Keratinocyte (primary cell): Measurements from ENCODE around the gene ELMOD1. TPM values are rescaled to one million over a fixed set of nuclear protein-coding genes. Genes with fewer than 3 reads are reported as not detected.

Source experiments
- DNase-seq: peaks from one replicate; pipeline ENCODE4 v3.0.0-alpha.2; 2011; ENCODE audit warnings: low read depth, missing footprints, low spot score
- FAIRE-seq: peaks from 2 replicates; lab custom pipeline; 2011; peaks lifted over from hg19 to GRCh38; lab: Jason Lieb, UNC
- H2AFZ ChIP-seq: 2 replicates; pipeline ENCODE4 v1.6.0; 2012; ENCODE audit warnings: low read length, control low read depth, inconsistent platforms; ENCODE audit not compliant: control insufficient read depth
- H3K27ac ChIP-seq: 2 replicates; pipeline ENCODE4 v1.5.1; 2011; ENCODE audit warnings: low read length; ENCODE audit not compliant: control insufficient read depth, insufficient read depth
- H3K27me3 ChIP-seq: 3 replicates; pipeline ENCODE4 v1.6.0; 2011; ENCODE audit warnings: low read length; ENCODE audit not compliant: control insufficient read depth, insufficient read depth; ENCODE audit errors: extremely low read depth
- H3K36me3 ChIP-seq, 2 experiments: 2 replicates in 1 of 2; 3 replicates in 1 of 2; pipeline ENCODE4 v1.5.1; 2011; ENCODE audit warnings: low read length in 2 of 2, mild to moderate bottlenecking in 1 of 2; ENCODE audit not compliant: control insufficient read depth in 2 of 2, insufficient read depth in 2 of 2; ENCODE audit errors: extremely low read depth in 1 of 2
- H3K4me1 ChIP-seq: 3 replicates; pipeline ENCODE4 v1.5.1; 2011; ENCODE audit warnings: low read length; ENCODE audit not compliant: control insufficient read depth, insufficient read depth; ENCODE audit errors: extremely low read depth
- H3K4me2 ChIP-seq: 3 replicates; pipeline ENCODE4 v1.6.0; 2011; ENCODE audit warnings: low read depth, low read length; ENCODE audit not compliant: control insufficient read depth, insufficient read depth; ENCODE audit errors: extremely low read depth
- H3K4me3 ChIP-seq, 3 experiments: fragments of 200-600 bp in 1 of 3; sonication (generic) in 1 of 3; 2 replicates in 2 of 3; 3 replicates in 1 of 3; pipeline ENCODE4 v1.5.1; 2011 to 2016; ENCODE audit warnings: low read length in 3 of 3, mild to moderate bottlenecking in 3 of 3, control low read depth in 2 of 3, inconsistent platforms in 1 of 3, low read depth in 1 of 3, mixed read lengths in 1 of 3, mixed run types in 1 of 3, moderate library complexity in 1 of 3; ENCODE audit not compliant: control insufficient read depth in 2 of 3, insufficient read depth in 2 of 3; ENCODE audit errors: extremely low read depth in 1 of 3
- H3K79me2 ChIP-seq: 2 replicates; pipeline ENCODE4 v1.6.0; 2012; ENCODE audit warnings: low read length; ENCODE audit not compliant: control insufficient read depth, insufficient read depth
- H3K9ac ChIP-seq: 3 replicates; pipeline ENCODE4 v1.6.0; 2011; ENCODE audit warnings: low read length; ENCODE audit not compliant: control insufficient read depth, insufficient read depth; ENCODE audit errors: extremely low read depth
- H3K9me1 ChIP-seq: 3 replicates; pipeline ENCODE4 v1.6.0; 2011; ENCODE audit warnings: low read length; ENCODE audit not compliant: control insufficient read depth, insufficient read depth; ENCODE audit errors: extremely low read depth
- H3K9me3 ChIP-seq: 2 replicates; pipeline ENCODE4 v1.5.1; 2012; ENCODE audit warnings: low read depth, low read length; ENCODE audit not compliant: control insufficient read depth
- H4K20me1 ChIP-seq: 3 replicates; pipeline ENCODE4 v1.6.0; 2011; ENCODE audit warnings: low read length; ENCODE audit not compliant: control insufficient read depth, insufficient read depth; ENCODE audit errors: extremely low read depth
- CTCF ChIP-seq, 3 experiments: IDR thresholded peaks in 1 of 3; conservative IDR thresholded peaks in 1 of 3; optimal IDR thresholded peaks in 1 of 3; 2 replicates in 2 of 3; 3 replicates in 1 of 3; pipeline versions ENCODE3 to v1.5.1; 2011; ENCODE audit warnings: low read length in 3 of 3, mild to moderate bottlenecking in 3 of 3, moderate library complexity in 2 of 3, control low read depth in 1 of 3, inconsistent platforms in 1 of 3; ENCODE audit not compliant: insufficient read depth in 2 of 3; ENCODE audit errors: extremely low read depth in 1 of 3
- EZH2 ChIP-seq: IDR thresholded peaks from one replicate; pipeline ENCODE4 v1.6.1; 2012; ENCODE audit warnings: inconsistent platforms, mild to moderate bottlenecking, low read length, moderate library complexity
- dilution Hi-C: fragments of 300-500 bp; cut with MboI; formaldehyde crosslinking; loops from one replicate; pipeline ENCODE4 v1.7.0; 2020; ENCODE audit warnings: low sequenced_read_pairs; ENCODE audit not compliant: extremely low pct_ligation_motif_present
- polyA plus RNA-seq, 5 experiments: library from polyadenylated mRNA; depleted of rRNA in 3 of 5; stranded (reverse) in 3 of 5; stranded (forward) in 1 of 5; unstranded in 1 of 5; fragments of >200 nt; gene quantifications; 1 replicate in 1 of 5; 2 replicates in 3 of 5; 3 replicates in 1 of 5; pipeline versions ENCODE4 v1.2.1 to v1.2.3, GENCODE V29; 2011 to 2012; ENCODE audit warnings: missing spikeins in 2 of 5, low read depth in 1 of 5, low replicate concordance in 1 of 5

The ELMOD1 gene
- polyA plus RNA-seq, 1 donor (not counting 4 experiments of a cell fraction or from before 2014, with no cell fraction given) = 0.63 TPM

GRCh38 chr11:107625685-107625989 is 34.7 kb downstream of the ELMOD1 start:
- no peak overlapping the region for H3K9ac ChIP-seq
- no peak for TF ChIP-seq EZH2
- H3K4me2 ChIP-seq = no peak overlapping the region
- H3K36me3 ChIP-seq = no peaks in the 10 kb centered on the region
- H3K9me3 ChIP-seq = no peaks in the 10 kb centered on the region
- H3K4me3 ChIP-seq = no peak overlapping the region
- no peaks in the 10 kb centered on the region for H3K79me2 ChIP-seq
- H3K27ac ChIP-seq = no peak overlapping the region
- no peak for FAIRE-seq
- dilution Hi-C loops = no loop called here
- H3K4me1 ChIP-seq = no peaks in the 10 kb centered on the region
- no peaks in the 10 kb centered on the region for H3K9me1 ChIP-seq
- H4K20me1 ChIP-seq = no peaks in the 10 kb centered on the region
- no peak overlapping the region for H2AFZ ChIP-seq
- peaks cover 12% of the 10 kb centered on the region for H3K27me3 ChIP-seq
- DNase-seq = no peak

GRCh38 chr11:107631043-107631442 is 40.1 kb downstream of the ELMOD1 start:
- Histone ChIP-seq H3K27ac (no peak overlapping the region), H3K36me3 (no peaks in the 10 kb centered on the region), H4K20me1 (no peaks in the 10 kb centered on the region), H3K9me3 (no peaks in the 10 kb centered on the region), H3K4me1 (no peaks in the 10 kb centered on the region), H3K9ac (no peak overlapping the region), H2AFZ (no peak overlapping the region), H3K4me2 (no peak overlapping the region), H3K9me1 (no peaks in the 10 kb centered on the region), H3K79me2 (no peaks in the 10 kb centered on the region), H3K27me3 (peaks cover 5% of the 10 kb centered on the region), H3K4me3 (no peak overlapping the region)
- FAIRE-seq (no peak), DNase-seq (no peak)
- dilution Hi-C loops = no loop called here
- no peak for TF ChIP-seq CTCF (optimal IDR thresholded peaks at IDR 0.05 in 1 of 3, IDR thresholded peaks at IDR 0.05 in 1 of 3, conservative IDR thresholded peaks at IDR 0.05 in 1 of 3; ENCODE audit: extremely low read depth in 1 of 3, insufficient read depth in 2 of 3, low read length in 3 of 3)
- TF ChIP-seq EZH2 = no peak

- Histone ChIP-seq H3K4me1 (no peaks in the 10 kb centered on the region), H3K27ac (no peak overlapping the region), H3K9ac (no peak overlapping the region), H3K9me1 (no peaks in the 10 kb centered on the region), H3K9me3 (no peaks in the 10 kb centered on the region), H3K4me2 (no peak overlapping the region), H4K20me1 (no peaks in the 10 kb centered on the region), H2AFZ (peak overlapping the region; percentile 46), H3K4me3 (no peak overlapping the region), H3K79me2 (no peaks in the 10 kb centered on the region), H3K36me3 (no peaks in the 10 kb centered on the region), H3K27me3 (peaks cover 5% of the 10 kb centered on the region)
- FAIRE-seq = no peak
- no peak for DNase-seq
- no peak for TF ChIP-seq EZH2
- TF ChIP-seq CTCF (optimal IDR thresholded peaks at IDR 0.05 in 1 of 3, IDR thresholded peaks at IDR 0.05 in 1 of 3, conservative IDR thresholded peaks at IDR 0.05 in 1 of 3; ENCODE audit: extremely low read depth in 1 of 3, insufficient read depth in 2 of 3, low read length in 3 of 3) = no peak
- dilution Hi-C loops = no loop called here
These were observed 41.0 kb downstream of the ELMOD1 start for GRCh38 chr11:107631931-107632330.
